Activated CD4-positive, alpha-beta memory T cell treated with anti-CD3 and anti-CD28 coated beads, Interleukin-2, amount 10 ng/mL, durations not matched to agents 7 days and 5 days (primary cell): ENCODE data around the gene TRABD2B. TPM values are rescaled to one million over a fixed set of nuclear protein-coding genes. Genes with fewer than 3 reads are reported as not detected.

Source experiments
- CTCF ChIA-PET: fragments of 350-600 bp; sonication (Branson Sonifier 250); formaldehyde crosslinking; loops from one replicate; lab custom pipeline; 2021; ENCODE audit warnings: antibody characterized with exemption, inconsistent platforms; lab: Charles Lee
- POLR2A ChIA-PET: fragments of 350-600 bp; sonication (Branson Sonifier 250); formaldehyde crosslinking; loops from one replicate; lab custom pipeline; 2021; ENCODE audit warnings: antibody characterized with exemption; lab: Charles Lee
- DNase-seq: peaks from one replicate; pipeline ENCODE4 v3.0.0-alpha.2; 2020
- H3K27ac Mint-ChIP-seq: one replicate; pipeline ENCODE4 v1.8.0; 2021; ENCODE audit warnings: mild to moderate bottlenecking, mixed read lengths
- H3K27me3 Mint-ChIP-seq: one replicate; pipeline ENCODE4 v1.8.0; 2021; ENCODE audit warnings: mixed read lengths
- H3K36me3 Mint-ChIP-seq: one replicate; pipeline ENCODE4 v1.8.0; 2021; ENCODE audit warnings: low read depth, mixed read lengths
- H3K4me1 Mint-ChIP-seq: one replicate; pipeline ENCODE4 v1.8.0; 2021; ENCODE audit warnings: mixed read lengths
- H3K4me3 Mint-ChIP-seq: one replicate; pipeline ENCODE4 v1.8.0; 2021; ENCODE audit warnings: mild to moderate bottlenecking, mixed read lengths
- H3K9me3 Mint-ChIP-seq: one replicate; pipeline ENCODE4 v1.8.0; 2021; ENCODE audit warnings: mixed read lengths
- total RNA-seq, 2 experiments: library from RNA; stranded (reverse); gene quantifications; one replicate each; pipeline ENCODE4 v1.2.3, GENCODE V29; 2021

Gene TRABD2B
- total RNA-seq, 2 experiments from 2014 or later = not detected

GRCh38 chr1:47713975-47714767 is 283.0 kb downstream of the TRABD2B start:
- H3K4me1 Mint-ChIP-seq = peaks cover 2% of the 10 kb centered on the region
- peaks cover 68% of the 10 kb centered on the region for H3K27me3 Mint-ChIP-seq
- H3K4me3 Mint-ChIP-seq = no peak overlapping the region
- no peak overlapping the region for H3K27ac Mint-ChIP-seq
- no peak for DNase-seq
- no peaks in the 10 kb centered on the region for H3K9me3 Mint-ChIP-seq
- no peaks in the 10 kb centered on the region for H3K36me3 Mint-ChIP-seq
- ChIA-PET CTCF (interaction anchor here (1.2 to 3.4 kb wide), 2 partner anchors 13 to 277 kb away, joined by 3 to 16 read pairs; partner anchors contain the start of gene FOXD2), POLR2A (interaction anchor here (1.6 kb wide), 1 partner anchor 12 kb away, joined by 4 read pairs; no protein-coding TSS in a partner anchor)

- DNase-seq = no peak
- Mint-ChIP-seq H3K4me1 (peaks cover 2% of the 10 kb centered on the region), H3K27ac (no peak overlapping the region), H3K4me3 (no peak overlapping the region), H3K9me3 (no peaks in the 10 kb centered on the region), H3K36me3 (no peaks in the 10 kb centered on the region), H3K27me3 (peaks cover 73% of the 10 kb centered on the region)
- ChIA-PET POLR2A (interaction anchor here (1.6 kb wide), 1 partner anchor 13 kb away, joined by 4 read pairs; no protein-coding TSS in a partner anchor), CTCF (interaction anchor here (3.4 kb wide), 1 partner anchor 13 kb away, joined by 16 read pairs; no protein-coding TSS in a partner anchor)
Observed at GRCh38 chr1:47713333-47713953, 283.7 kb downstream of the TRABD2B start.

GRCh38 chr1:47712596-47713299 is 284.4 kb downstream of the TRABD2B start:
- POLR2A ChIA-PET = no interaction called here
- Mint-ChIP-seq H3K27ac (no peak overlapping the region), H3K4me1 (peaks cover 3% of the 10 kb centered on the region), H3K27me3 (peaks cover 71% of the 10 kb centered on the region), H3K9me3 (no peaks in the 10 kb centered on the region), H3K4me3 (no peak overlapping the region), H3K36me3 (no peaks in the 10 kb centered on the region)
- CTCF ChIA-PET = interaction anchor here (1.0 kb wide), 1 partner anchor 13 kb away, joined by 3 read pairs; no protein-coding TSS in a partner anchor
- no peak for DNase-seq

- H3K27me3 Mint-ChIP-seq = peaks cover 73% of the 10 kb centered on the region
- DNase-seq = no peak
- no peak overlapping the region for H3K27ac Mint-ChIP-seq
- POLR2A ChIA-PET = no interaction called here
- peaks cover 3% of the 10 kb centered on the region for H3K4me1 Mint-ChIP-seq
- H3K4me3 Mint-ChIP-seq = no peak overlapping the region
- no peaks in the 10 kb centered on the region for H3K9me3 Mint-ChIP-seq
- CTCF ChIA-PET = interaction anchor here (1.0 to 6.1 kb wide), 3 partner anchors 14 to 276 kb away, joined by 3 to 91 read pairs (median 4); partner anchors contain the start of gene FOXD2
- H3K36me3 Mint-ChIP-seq = no peaks in the 10 kb centered on the region
Observed at GRCh38 chr1:47711848-47712492, 285.2 kb downstream of the TRABD2B start.

GRCh38 chr1:47711184-47711847 is 285.9 kb downstream of the TRABD2B start:
- POLR2A ChIA-PET = no interaction called here
- Mint-ChIP-seq H3K36me3 (no peaks in the 10 kb centered on the region), H3K9me3 (no peaks in the 10 kb centered on the region), H3K4me3 (no peak overlapping the region), H3K4me1 (peaks cover 3% of the 10 kb centered on the region), H3K27ac (no peak overlapping the region), H3K27me3 (peaks cover 71% of the 10 kb centered on the region)
- CTCF ChIA-PET = interaction anchor here (1.0 to 6.1 kb wide), 4 partner anchors 15 to 322 kb away, joined by 3 to 91 read pairs (median 8); partner anchors contain the start of gene FOXD2
- no peak for DNase-seq

Other genes with a start within 250 kb of the TRABD2B start
- not detected for gene SLC5A9, start 225.3 kb upstream of the TRABD2B start, total RNA-seq